ENCODE results near the gene SEMA4B.

Gene SEMA4B

GRCh38 chr15:90208356-90208755 lies 7.2 kb downstream of the SEMA4B start:
- no peak for DNase-seq

GRCh38 chr15:90209591-90209990 lies 8.5 kb downstream of the SEMA4B start:
- no peak for DNase-seq

- no peak for DNase-seq
Measured at GRCh38 chr15:90210593-90210992, 9.5 kb downstream of the SEMA4B start.

- DNase-seq: no peak
Measured at GRCh38 chr15:90211009-90211408, 9.9 kb downstream of the SEMA4B start.

GRCh38 chr15:90211440-90212143 lies 10.5 kb downstream of the SEMA4B start:
- DNase-seq: no peak

- no peak for DNase-seq
Measured at GRCh38 chr15:90212221-90213098, 11.3 kb downstream of the SEMA4B start.

- DNase-seq: peak; percentile 86 to 89
Measured at GRCh38 chr15:90213122-90213817, 12.1 kb downstream of the SEMA4B start.

GRCh38 chr15:90213818-90214204 lies 12.7 kb downstream of the SEMA4B start:
- peak; percentile 80 to 81 for DNase-seq

DNA sequence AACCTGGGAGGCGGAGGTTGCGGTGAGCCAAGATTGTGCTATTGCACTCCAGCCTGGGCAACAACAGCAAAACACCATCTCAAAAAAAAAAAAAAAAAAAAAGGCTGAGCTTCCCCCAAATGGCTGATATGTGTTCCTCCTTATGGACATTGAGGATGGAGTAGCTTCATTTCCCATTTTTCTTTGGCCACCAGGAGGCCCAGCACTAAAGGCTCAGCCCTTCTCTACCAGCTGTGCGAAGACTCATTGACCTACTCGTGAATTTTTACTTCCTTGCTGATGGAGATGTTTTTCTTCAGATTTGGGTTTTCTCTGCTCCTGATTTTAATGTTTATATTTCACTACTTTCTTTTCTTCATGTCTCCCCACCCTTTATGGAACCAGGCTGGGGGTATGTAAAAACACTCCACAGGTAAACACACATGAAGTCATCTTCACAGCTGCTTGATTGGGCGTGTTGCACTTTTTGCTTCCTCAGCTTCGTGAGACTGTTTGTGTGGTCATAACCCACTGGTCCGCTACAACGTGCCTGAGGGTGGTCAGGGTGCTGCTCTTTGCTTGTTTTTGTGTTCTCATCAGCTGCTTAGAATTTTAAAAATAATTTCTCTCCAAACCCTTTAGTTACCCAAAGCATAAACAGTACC lies 13.5 kb downstream of the SEMA4B start:
- peak in 1 of 2 experiments; percentile 8 for DNase-seq

DNA sequence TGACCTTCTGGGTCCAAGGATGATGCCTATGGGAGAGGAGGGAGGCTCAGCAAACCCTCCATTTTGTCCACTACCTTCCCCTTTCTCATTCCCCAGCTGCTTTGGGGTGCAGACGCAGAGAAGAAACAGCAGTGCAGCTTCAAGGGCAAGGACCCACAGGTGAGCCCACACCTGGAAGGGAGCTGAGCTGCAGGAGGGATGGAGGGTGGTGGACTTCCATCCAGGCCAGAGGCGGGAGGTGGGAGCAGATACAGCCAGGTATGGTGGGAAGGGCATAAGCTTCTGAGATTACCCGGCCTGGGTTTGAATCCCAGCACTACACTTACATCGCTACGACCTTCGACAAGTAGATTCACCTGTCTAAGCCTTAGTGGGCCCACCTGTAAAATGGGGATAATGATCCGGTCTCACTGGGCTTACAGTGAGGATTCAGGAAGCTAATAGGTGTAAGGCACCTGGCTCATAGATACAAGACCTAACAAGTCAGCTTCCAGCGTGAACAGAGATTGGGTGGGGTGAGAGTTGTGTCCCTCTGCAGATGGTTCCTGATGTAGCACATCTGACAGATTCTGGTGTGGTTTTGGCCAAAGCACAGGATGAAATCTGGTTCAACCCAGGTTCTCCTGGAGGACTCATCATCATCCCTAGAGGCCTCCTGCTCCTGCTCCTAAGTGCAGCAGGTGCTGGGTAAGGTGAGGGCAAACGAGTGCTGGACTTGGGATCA lies 16.7 kb downstream of the SEMA4B start:
- DNase-seq: no peak

GRCh38 chr15:90219421-90220141 lies 18.5 kb downstream of the SEMA4B start:
- peak; percentile 12 to 46 for DNase-seq

DNA sequence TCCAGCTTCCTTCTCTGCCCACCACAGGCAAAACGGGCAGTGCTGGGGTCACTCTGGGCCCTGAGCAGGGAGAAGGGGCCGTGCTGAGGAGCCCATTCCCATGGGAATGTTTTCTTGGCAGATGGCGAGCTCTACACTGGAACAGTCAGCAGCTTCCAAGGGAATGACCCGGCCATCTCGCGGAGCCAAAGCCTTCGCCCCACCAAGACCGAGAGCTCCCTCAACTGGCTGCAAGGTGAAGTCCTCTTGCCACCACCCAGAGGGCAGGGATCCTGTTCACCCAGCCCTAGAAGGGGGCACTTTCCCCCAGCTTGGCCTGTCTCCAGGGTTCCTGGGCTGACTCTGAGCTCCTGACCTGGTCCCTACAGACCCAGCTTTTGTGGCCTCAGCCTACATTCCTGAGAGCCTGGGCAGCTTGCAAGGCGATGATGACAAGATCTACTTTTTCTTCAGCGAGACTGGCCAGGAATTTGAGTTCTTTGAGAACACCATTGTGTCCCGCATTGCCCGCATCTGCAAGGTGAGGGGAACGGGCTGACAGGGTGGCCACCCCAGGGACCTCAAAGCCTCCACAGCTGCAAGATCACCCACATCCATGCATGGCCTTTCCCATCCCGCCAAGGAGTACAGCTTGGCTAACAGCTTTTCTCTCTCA lies 20.2 kb downstream of the SEMA4B start:
- DNase-seq: peak; percentile 81 to 93

- DNase-seq: no peak
Measured at GRCh38 chr15:90222547-90222946, 21.4 kb downstream of the SEMA4B start.

GRCh38 chr15:90223441-90224165 lies 22.5 kb downstream of the SEMA4B start:
- no peak for DNase-seq

DNA sequence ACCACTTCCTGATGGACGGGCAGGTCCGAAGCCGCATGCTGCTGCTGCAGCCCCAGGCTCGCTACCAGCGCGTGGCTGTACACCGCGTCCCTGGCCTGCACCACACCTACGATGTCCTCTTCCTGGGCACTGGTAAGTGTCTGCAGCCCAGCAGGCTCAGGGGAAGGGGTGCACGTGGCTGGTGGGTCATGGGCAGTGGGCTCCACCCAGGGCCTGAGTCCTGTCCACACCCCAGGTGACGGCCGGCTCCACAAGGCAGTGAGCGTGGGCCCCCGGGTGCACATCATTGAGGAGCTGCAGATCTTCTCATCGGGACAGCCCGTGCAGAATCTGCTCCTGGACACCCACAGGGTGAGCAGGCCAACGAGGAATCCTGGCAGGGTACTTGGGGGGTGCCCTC lies 23.9 kb downstream of the SEMA4B start:
- no peak for DNase-seq

DNA sequence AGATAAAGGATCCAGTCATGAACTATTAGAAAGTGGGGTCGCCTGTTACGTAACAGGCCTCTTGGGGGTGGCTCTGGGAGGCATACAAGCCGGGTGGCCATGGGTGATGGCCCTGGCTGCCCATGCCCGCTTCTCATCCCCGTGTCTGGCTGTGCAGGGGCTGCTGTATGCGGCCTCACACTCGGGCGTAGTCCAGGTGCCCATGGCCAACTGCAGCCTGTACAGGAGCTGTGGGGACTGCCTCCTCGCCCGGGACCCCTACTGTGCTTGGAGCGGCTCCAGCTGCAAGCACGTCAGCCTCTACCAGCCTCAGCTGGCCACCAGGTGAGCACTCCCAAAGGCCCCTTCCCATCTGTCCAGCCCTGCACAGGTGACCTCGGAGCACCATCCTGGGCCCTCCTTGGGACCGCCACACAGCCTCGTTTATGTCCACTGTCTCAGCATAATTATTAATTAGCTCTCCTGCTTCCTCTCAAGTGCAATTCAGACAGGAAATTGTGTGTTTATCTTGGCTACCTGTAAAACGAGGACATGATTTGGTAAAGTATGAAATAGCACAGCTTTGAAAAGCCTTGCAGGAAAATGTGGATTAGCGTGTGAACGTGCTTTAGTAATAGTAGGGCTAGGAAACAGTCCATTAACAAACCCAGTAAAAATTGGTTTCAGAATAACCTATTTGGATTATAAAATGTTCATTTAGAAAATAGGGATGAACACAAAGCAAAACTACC lies 24.5 kb downstream of the SEMA4B start:
- no peak for DNase-seq

- no peak for DNase-seq
Measured at GRCh38 chr15:90227336-90227735, 26.2 kb downstream of the SEMA4B start.

GRCh38 chr15:90227816-90228772 lies 27.0 kb downstream of the SEMA4B start:
- no peak for DNase-seq

Data from NCI-H524 (cell line).